Measurements from ENCODE around the gene USP32.
"Not testable (repeated sequence)": the region's sequence is repeated elsewhere in the genome, so short reads cannot be mapped to it uniquely, and the experiment has no call there.

- not testable (repeated sequence) for TF ChIP-seq CTCF, POLR2A (IDR thresholded peaks at IDR 0.05)
Measured at GRCh38 chr17:60208302-60208701, 183.6 kb downstream of the USP32 start.

All from right lobe of liver (tissue), 4 donors.